ENCODE measurements around the gene KRTAP5-4.
"Not testable (repeated sequence)": the region's sequence is repeated elsewhere in the genome, so short reads cannot be mapped to it uniquely, and the experiment has no call there.

KRTAP5-4 gene

GRCh38 chr11:1637628-1638027 is 15.7 kb upstream of the KRTAP5-4 start:
- no peak for DNase-seq (ENCODE audit: low spot score)

- DNase-seq (ENCODE audit: low spot score): peak; percentile 46
These were observed 14.5 kb upstream of the KRTAP5-4 start for GRCh38 chr11:1636291-1636950.

- DNase-seq (ENCODE audit: low spot score): peak; percentile 37
These were observed 11.9 kb upstream of the KRTAP5-4 start for GRCh38 chr11:1633864-1634263.

GRCh38 chr11:1632053-1632714 is 10.2 kb upstream of the KRTAP5-4 start:
- DNase-seq (ENCODE audit: low spot score): no peak

DNA sequence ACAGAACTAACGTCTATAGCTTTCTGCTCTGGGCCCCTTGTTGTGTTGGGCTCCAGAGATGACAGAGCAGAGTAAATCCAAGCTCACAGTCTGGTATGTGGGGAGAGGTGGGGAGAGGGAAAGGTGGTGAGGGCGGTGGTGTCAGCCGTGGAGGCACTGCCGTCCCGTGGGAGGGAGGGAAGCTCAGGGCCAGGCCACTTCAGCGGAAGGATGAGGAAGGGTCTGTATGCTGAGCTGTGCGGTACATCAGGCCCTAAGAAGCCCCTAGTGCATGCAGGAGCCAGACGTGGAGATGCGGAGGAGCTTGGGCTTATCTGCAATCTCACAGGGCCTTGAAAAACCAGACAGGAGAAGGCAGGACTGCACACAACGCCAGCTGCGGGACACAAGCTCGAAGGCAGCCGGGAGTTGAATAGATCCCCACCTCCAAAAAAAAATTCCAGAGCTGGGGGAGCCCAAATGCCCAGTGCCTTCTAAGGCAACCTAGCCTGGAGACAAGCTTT is 9.2 kb upstream of the KRTAP5-4 start:
- no peak for DNase-seq (ENCODE audit: low spot score)

GRCh38 chr11:1630271-1630670 is 8.3 kb upstream of the KRTAP5-4 start:
- DNase-seq (ENCODE audit: low spot score): no peak

DNA sequence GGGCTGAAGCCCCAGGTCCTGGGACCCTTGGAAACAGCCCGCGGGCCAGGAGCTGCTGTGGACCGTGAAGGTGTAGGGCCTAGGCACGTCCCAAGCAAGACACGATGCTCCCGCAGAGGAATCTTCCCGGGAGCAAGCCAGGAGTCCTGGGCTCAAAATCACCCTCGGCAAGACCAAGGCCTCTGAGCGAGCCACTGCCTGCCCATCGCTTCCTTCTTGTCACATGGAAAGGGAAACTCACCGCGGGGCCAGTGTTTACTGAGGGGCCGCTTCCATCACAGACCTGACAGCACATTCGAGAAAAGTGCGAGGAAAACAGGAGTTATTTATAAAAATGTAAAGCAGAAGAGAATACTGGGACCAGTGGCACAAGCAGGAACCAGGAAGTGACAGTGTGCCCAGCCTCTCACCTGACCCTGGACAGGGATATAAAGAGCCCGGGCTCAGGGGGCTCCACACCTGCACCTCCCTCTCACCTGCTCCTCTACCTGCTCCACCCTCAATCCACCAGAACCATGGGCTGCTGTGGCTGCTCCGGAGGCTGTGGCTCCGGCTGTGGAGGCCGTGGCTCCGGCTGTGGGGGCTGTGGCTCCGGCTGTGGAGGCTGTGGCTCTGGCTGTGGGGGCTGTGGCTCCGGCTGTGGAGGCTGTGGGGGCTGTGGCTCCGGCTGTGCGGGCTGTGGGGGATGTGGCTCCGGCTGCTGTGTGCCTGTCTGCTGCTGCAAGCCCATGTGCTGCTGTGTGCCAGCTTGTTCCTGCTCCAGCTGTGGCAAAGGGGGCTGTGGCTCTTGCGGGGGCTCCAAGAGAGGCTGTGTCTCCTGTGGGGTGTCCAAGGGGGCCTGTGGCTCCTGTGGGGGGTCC is 7.6 kb upstream of the KRTAP5-4 start, which contains the start of gene KRTAP5-5:
Gene KRTAP5-5 (plus strand): TSS at position 450 of the 860 bp plus-strand sequence. CDS start 66 bp downstream, at position 516.
- no peak for DNase-seq (ENCODE audit: low spot score)

DNA sequence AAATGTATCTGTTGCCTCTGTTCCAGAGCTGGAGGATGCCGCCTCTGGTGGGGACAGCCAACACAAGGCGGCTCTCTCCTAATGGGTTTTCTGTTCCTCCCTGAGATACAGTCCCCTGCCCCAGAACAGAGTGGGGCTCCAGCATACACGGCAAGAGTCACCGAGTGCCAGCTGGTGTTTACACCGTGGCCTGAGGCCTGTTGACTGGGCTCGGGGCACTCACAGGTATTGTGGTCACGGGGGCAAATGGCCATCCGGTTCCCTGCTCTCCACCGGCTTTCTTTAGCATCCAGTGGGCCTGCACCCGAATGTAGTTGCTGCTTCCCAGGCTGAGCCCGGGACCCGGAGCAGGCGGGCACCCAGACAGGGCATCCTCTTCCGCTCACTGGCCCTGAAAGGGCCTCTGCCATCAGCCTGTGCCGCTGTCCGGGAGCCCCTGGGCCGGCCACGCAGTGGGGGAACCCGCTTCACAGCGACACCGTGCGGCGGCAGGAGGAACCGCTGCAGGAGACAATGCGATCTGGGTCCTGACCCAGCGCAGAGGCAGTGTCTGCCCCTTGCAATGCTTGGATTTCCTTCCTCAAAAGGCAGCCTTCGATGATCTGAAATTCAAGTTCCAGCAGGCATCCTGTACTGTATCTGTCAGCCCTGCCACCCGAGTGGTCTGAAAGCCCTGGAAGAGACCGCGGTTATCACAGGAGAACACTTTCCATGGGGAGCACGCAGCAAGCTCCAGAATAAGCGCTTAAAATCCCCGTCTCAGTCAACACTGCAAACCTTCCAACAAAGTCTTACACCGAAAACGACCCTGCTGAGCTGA is 6.8 kb upstream of the KRTAP5-4 start:
- peak; percentile 76 for DNase-seq (ENCODE audit: low spot score)

DNA sequence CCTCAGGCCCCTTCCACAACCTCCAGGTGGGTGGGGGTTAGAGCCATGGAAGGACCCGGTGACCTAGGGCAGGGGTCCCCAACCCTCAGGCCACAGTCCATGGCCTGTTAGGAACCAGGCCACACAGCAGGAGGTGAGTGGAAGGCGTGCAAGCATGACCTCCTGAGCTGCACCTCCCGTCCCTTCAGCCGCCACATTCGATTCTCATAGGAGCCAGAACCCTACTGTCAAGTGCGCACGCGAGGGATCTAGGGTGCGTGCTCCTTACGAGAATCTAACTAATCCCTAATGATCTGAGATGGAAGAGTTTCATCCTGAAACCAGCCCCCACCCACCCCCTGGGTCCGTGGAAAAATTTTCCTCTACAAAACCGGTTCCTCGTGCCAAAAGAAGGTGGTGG is 3.6 kb upstream of the KRTAP5-4 start:
- DNase-seq (ENCODE audit: low spot score): peak; percentile 26

DNA sequence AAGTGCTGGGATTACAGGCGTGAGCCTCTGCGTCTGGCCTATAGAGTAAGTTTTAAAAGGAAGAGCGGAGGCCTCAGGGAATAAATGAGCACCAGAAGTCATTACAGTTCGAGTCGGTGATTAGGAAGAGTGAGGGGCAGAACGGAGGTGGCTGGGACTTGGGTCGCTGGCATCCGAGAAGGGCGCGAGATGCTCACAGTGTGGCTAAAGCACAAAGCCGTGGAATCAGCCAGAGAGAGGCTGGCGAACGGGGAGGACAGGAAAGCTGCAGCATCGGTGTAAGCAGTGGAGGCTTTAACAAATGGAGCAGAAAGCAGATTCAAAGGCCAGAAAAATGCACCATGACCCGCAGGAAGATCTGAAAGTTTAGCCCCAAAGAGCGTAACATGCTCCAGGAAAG is 2.7 kb upstream of the KRTAP5-4 start:
- no peak for DNase-seq (ENCODE audit: low spot score)

- DNase-seq (ENCODE audit: low spot score): no peak
These were observed 1.8 kb upstream of the KRTAP5-4 start for GRCh38 chr11:1623716-1624115.

- DNase-seq (ENCODE audit: low spot score): no peak
These were observed 2.5 kb downstream of the KRTAP5-4 start for GRCh38 chr11:1619449-1619848.

DNA sequence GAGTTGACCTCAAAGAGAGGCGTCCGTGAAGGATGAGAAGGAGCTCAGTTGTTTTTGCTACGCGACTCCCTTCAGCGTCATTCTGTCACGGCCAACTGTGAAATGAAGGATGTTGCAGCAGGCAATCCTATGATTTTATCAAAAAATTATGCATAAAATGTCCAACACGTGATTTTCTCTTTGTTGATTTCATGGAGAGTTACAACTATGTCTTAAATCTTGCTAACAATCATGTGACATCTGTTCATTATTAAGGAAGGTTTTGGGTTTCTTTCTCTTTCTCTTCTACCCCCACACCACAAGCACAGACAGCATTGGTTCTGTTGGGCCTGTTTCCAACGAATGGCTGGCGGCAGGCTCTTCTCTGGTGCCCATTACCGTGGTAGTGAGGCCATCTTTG is 3.7 kb downstream of the KRTAP5-4 start:
- DNase-seq (ENCODE audit: low spot score): no peak

DNA sequence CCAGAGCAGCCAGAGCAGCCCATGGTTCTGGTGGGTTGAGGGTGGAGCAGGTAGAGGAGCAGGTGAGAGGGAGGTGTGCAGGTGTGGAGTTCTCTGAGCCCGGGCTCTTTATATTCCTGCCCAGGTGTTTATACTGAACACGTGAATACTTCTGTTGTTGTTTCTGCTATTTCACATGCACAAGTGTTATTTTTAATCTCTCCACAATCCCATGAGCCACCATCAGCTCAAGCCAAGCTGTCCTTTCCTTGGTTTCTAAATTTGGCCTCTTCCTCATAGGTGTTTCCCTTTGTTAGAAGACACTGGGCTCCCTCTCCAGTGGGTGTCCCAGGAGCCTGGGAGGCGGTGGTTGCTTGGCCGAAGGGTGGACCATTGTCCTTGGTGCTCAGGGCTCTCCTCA is 13.6 kb downstream of the KRTAP5-4 start, which contains the start of gene KRTAP5-3:
Gene KRTAP5-3 (minus strand): TSS at position 101 of the 400 bp plus-strand sequence. CDS start 78 bp downstream, at position 23.
- DNase-seq (ENCODE audit: low spot score): no peak

GRCh38 chr11:1607901-1608300 is 14.0 kb downstream of the KRTAP5-4 start:
- DNase-seq (ENCODE audit: low spot score): not testable (repeated sequence)

DNA sequence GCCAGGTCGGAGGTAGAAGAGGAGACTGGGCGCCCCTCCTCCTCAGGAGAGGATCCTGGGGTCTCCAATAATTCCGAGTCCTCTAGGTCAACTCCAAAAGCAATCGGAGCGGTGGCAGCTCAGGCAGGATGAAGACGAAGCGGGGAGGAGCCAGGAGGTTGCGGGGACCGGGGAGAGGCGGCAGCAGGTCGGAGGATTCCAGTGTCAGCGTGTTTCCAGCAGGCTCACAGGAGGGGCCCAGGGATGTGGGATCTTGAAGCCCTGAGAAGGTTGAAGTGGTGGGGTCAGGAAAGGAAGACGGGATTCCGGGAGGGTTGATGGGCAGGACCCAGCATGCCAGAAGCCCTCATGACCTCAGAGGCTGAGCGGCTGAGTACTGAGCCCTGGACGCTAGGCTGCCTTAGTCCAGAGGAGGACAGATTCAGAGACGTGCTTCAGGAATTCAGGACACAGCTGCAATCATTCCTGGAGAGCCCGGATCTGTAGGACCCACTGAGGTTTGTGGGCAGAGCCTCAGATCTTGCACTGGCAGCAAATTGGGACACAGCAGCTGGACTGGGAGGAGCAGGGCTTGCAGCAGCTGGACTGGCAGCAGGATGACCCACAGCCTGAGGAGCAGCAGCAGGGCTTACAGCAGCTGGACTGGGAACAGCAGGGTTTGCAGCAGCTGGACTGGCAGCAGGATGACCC is 14.6 kb downstream of the KRTAP5-4 start:
- not testable (repeated sequence) for DNase-seq (ENCODE audit: low spot score)

DNA sequence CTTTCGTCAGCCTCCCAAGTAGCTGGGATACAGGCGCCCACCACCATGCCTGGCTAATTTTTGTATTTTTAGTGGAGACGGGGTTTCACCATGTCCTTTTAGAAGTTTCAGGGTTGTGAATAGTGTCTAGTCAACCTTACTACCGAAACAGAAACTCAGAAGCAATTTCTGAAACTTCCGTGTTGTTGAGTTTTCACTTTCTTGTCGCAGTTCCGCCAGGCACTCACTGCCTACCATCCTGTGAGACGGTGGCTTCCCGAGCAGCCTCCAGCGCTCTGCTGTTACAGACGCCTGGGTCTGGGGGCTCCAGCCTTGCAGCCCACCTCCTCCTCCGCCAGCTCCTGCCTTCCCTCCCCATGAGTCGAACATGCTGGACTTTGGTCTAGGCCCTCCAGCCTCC is 16.0 kb downstream of the KRTAP5-4 start:
- not testable (repeated sequence) for DNase-seq (ENCODE audit: low spot score)

DNA sequence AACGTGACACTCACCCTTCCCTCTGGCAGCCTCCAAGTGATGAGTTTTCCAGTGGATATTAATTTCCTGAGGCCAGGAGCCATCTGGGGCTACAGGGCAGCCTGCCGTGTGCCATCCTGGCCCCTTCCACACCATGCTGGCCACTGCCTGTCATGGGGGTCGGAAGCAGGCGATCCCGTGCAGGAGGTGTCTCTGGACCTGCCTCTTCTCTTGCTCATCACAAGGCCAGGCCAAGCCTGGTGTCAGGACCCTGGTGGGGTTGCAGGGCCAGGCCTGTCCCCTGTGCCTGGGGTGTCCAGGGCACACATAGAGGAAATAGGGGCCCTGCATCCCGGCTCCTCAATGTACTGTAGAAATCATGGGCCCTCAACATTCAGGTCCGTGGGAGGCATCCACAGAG is 17.2 kb downstream of the KRTAP5-4 start:
- no peak for DNase-seq (ENCODE audit: low spot score)

- no peak for DNase-seq (ENCODE audit: low spot score)
These were observed 17.8 kb downstream of the KRTAP5-4 start for GRCh38 chr11:1604181-1604580.

- DNase-seq (ENCODE audit: low spot score): no peak
These were observed 18.3 kb downstream of the KRTAP5-4 start for GRCh38 chr11:1603629-1604028.

GRCh38 chr11:1601663-1602062 is 20.3 kb downstream of the KRTAP5-4 start:
- not testable (repeated sequence) for DNase-seq (ENCODE audit: low spot score)
